Neural progenitor cell (in vitro differentiated cells): Measurements from ENCODE around the gene MYO1F. TPM values are rescaled to one million over a fixed set of nuclear protein-coding genes. Genes with fewer than 3 reads are reported as not detected.
"Not testable (repeated sequence)": the region's sequence is repeated elsewhere in the genome, so short reads cannot be mapped to it uniquely, and the experiment has no call there.

ENCODE experiments used
- DNase-seq: peaks from one replicate; pipeline ENCODE4 v3.0.0-alpha.2; 2016; ENCODE audit warnings: low spot score
- H2AFZ ChIP-seq: fragments of 200-600 bp; sonication (generic); replicated peaks from 2 replicates; pipeline ENCODE4 v1.6.1; 2016; ENCODE audit warnings: antibody characterized with exemption
- H3F3A ChIP-seq: fragments of 200-600 bp; sonication (generic); 2 replicates; pipeline ENCODE4 v1.6.1; 2016; ENCODE audit warnings: antibody characterized with exemption, low read depth
- H3K27ac ChIP-seq: fragments of 200-600 bp; sonication (generic); 2 replicates; pipeline ENCODE4 v1.5.1; 2016; ENCODE audit warnings: mild to moderate bottlenecking
- H3K27me3 ChIP-seq: fragments of 200-600 bp; sonication (generic); 2 replicates; pipeline ENCODE4 v1.6.1; 2016; ENCODE audit warnings: mild to moderate bottlenecking, moderate library complexity
- H3K36me3 ChIP-seq: fragments of 200-600 bp; sonication (generic); 2 replicates; pipeline ENCODE4 v1.5.1; 2016
- H3K4me1 ChIP-seq: fragments of 200-600 bp; sonication (generic); 2 replicates; pipeline ENCODE4 v1.6.1; 2016; ENCODE audit warnings: mixed run types
- H3K4me2 ChIP-seq: fragments of 200-600 bp; sonication (generic); 2 replicates; pipeline ENCODE4 v1.6.1; 2016
- H3K4me3 ChIP-seq: fragments of 200-600 bp; sonication (generic); 2 replicates; pipeline ENCODE4 v1.5.1; 2016
- H3K79me2 ChIP-seq: fragments of 200-600 bp; sonication (generic); 2 replicates; pipeline ENCODE4 v1.6.1; 2016; ENCODE audit warnings: low read depth
- H3K9ac ChIP-seq: fragments of 200-600 bp; sonication (generic); 2 replicates; pipeline ENCODE4 v1.6.1; 2016
- H3K9me3 ChIP-seq: fragments of 200-600 bp; sonication (generic); 2 replicates; pipeline ENCODE4 v1.5.1; 2016; ENCODE audit warnings: low read depth
- H4K20me1 ChIP-seq: fragments of 200-600 bp; sonication (generic); 2 replicates; pipeline ENCODE4 v1.6.1; 2016; ENCODE audit warnings: low read depth
- H3K27ac Mint-ChIP-seq: 3 replicates; pipeline ENCODE4 v1.8.0; 2021; ENCODE audit warnings: mixed read lengths
- H3K27me3 Mint-ChIP-seq: 2 replicates; pipeline ENCODE4 v1.8.0; 2022; ENCODE audit warnings: low read depth, mild to moderate bottlenecking, inconsistent platforms, moderate library complexity, mixed read lengths; ENCODE audit not compliant: insufficient read depth
- H3K36me3 Mint-ChIP-seq: 3 replicates; pipeline ENCODE4 v1.8.0; 2021; ENCODE audit warnings: mixed read lengths
- H3K4me1 Mint-ChIP-seq: 3 replicates; pipeline ENCODE4 v1.8.0; 2021; ENCODE audit warnings: mixed read lengths
- H3K4me3 Mint-ChIP-seq: 3 replicates; pipeline ENCODE4 v1.8.0; 2021; ENCODE audit warnings: mild to moderate bottlenecking, moderate library complexity, mixed read lengths
- H3K9me3 Mint-ChIP-seq: 3 replicates; pipeline ENCODE4 v1.8.0; 2020; ENCODE audit warnings: mixed read lengths
- CTCF ChIP-seq: fragments of 200-600 bp; sonication (generic); IDR thresholded peaks from 2 replicates; pipeline ENCODE4 v1.5.1; 2017; ENCODE audit warnings: antibody characterized with exemption, mild to moderate bottlenecking
- EZH2 ChIP-seq: fragments of 200-600 bp; sonication (generic); IDR thresholded peaks from 2 replicates; pipeline ENCODE4 v1.6.1; 2017; ENCODE audit warnings: antibody characterized with exemption, mild to moderate bottlenecking, moderate library complexity
- EZH2phosphoT487 ChIP-seq: fragments of 200-600 bp; sonication (generic); IDR thresholded peaks from 2 replicates; pipeline ENCODE4 v1.6.1; 2017; ENCODE audit warnings: antibody characterized with exemption
- total RNA-seq: library from RNA; depleted of rRNA; stranded (reverse); fragments of >200 nt; gene quantifications from 2 replicates; pipeline ENCODE4 v1.2.3, GENCODE V29; 2015; ENCODE audit warnings: low replicate concordance

MYO1F gene
- total RNA-seq, 1 donor from 2014 or later, result 0.15 TPM

DNA sequence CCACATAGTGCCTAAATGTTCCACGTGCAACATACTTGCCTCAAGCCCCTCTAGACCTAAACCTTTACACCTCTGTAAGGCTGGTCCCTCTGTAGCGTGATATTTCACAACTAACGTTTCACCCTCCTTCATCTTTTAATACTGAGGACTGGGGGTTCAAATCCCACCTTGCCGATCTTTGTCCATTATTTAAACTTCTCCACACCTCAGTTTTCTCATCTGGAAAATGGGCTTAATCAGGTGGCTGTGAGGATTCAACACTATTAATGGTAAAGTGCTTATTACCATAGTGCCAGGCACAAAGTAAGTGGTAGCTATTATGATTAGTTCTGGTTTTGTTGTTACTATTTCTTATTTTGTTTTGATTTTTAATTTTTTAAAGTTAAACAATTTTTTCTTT is 40.7 kb upstream of the MYO1F start:
- H3K4me1 ChIP-seq, result no peaks in the 10 kb centered on the region
- no peak for DNase-seq
- no peaks in the 10 kb centered on the region for H3K36me3 Mint-ChIP-seq
- no peaks in the 10 kb centered on the region for H3K9me3 Mint-ChIP-seq
- no peaks in the 10 kb centered on the region for H4K20me1 ChIP-seq
- no peak overlapping the region for H3K4me3 Mint-ChIP-seq
- no peaks in the 10 kb centered on the region for H3F3A ChIP-seq
- H3K79me2 ChIP-seq, result no peaks in the 10 kb centered on the region
- H3K27ac ChIP-seq, result no peak overlapping the region
- H3K4me2 ChIP-seq, result no peak overlapping the region
- H3K36me3 ChIP-seq, result no peaks in the 10 kb centered on the region
- H3K9me3 ChIP-seq, result no peaks in the 10 kb centered on the region
- no peak overlapping the region for H3K27ac Mint-ChIP-seq
- TF ChIP-seq EZH2 (no peak), CTCF (no peak), EZH2phosphoT487 (no peak)
- peaks cover 12% of the 10 kb centered on the region for H3K27me3 Mint-ChIP-seq
- H2AFZ ChIP-seq, result no peak overlapping the region
- peaks cover 3% of the 10 kb centered on the region for H3K4me1 Mint-ChIP-seq
- no peak overlapping the region for H3K9ac ChIP-seq
- no peaks in the 10 kb centered on the region for H3K27me3 ChIP-seq
- no peak overlapping the region for H3K4me3 ChIP-seq

- not testable (repeated sequence) for H3K27ac ChIP-seq, H3K4me3 Mint-ChIP-seq, H3K9me3 ChIP-seq, H3K79me2 ChIP-seq, H3K9ac ChIP-seq, DNase-seq, H3F3A ChIP-seq, H3K9me3 Mint-ChIP-seq, H3K4me1 Mint-ChIP-seq, H2AFZ ChIP-seq, H3K36me3 ChIP-seq, H3K4me3 ChIP-seq, H3K4me2 ChIP-seq, H3K36me3 Mint-ChIP-seq, H4K20me1 ChIP-seq, H3K4me1 ChIP-seq, H3K27me3 ChIP-seq
- Mint-ChIP-seq H3K27ac (peak overlapping the region; percentile 72), H3K27me3 (peaks cover 12% of the 10 kb centered on the region)
These were observed 40.1 kb upstream of the MYO1F start for GRCh38 chr19:8617325-8617724.

GRCh38 chr19:8616861-8617260 is 39.6 kb upstream of the MYO1F start:
- no peaks in the 10 kb centered on the region for H3K9me3 Mint-ChIP-seq
- Histone ChIP-seq H3K4me1 (no peaks in the 10 kb centered on the region), H3K9ac (no peak overlapping the region), H3K4me2 (no peak overlapping the region), H4K20me1 (no peaks in the 10 kb centered on the region), H3K27ac (no peak overlapping the region), H2AFZ (no peak overlapping the region), H3K9me3 (no peaks in the 10 kb centered on the region), H3F3A (peaks cover 4% of the 10 kb centered on the region), H3K79me2 (no peaks in the 10 kb centered on the region), H3K27me3 (no peaks in the 10 kb centered on the region), H3K4me3 (no peak overlapping the region), H3K36me3 (no peaks in the 10 kb centered on the region)
- H3K36me3 Mint-ChIP-seq, result no peaks in the 10 kb centered on the region
- H3K27me3 Mint-ChIP-seq, result peaks cover 12% of the 10 kb centered on the region
- no peak overlapping the region for H3K4me3 Mint-ChIP-seq
- TF ChIP-seq EZH2phosphoT487, result no peak
- TF ChIP-seq CTCF, result no peak
- no peak for TF ChIP-seq EZH2
- peak overlapping the region; percentile 72 for H3K27ac Mint-ChIP-seq
- no peak for DNase-seq
- H3K4me1 Mint-ChIP-seq, result peaks cover 11% of the 10 kb centered on the region

GRCh38 chr19:8615813-8616596 is 38.8 kb upstream of the MYO1F start:
- H3K9ac ChIP-seq, result no peak overlapping the region
- no peaks in the 10 kb centered on the region for H3K36me3 Mint-ChIP-seq
- peaks cover 10% of the 10 kb centered on the region for H3F3A ChIP-seq
- no peaks in the 10 kb centered on the region for H3K9me3 Mint-ChIP-seq
- H3K4me1 ChIP-seq, result no peaks in the 10 kb centered on the region
- no peak overlapping the region for H3K4me3 ChIP-seq
- H3K27me3 ChIP-seq, result no peaks in the 10 kb centered on the region
- no peaks in the 10 kb centered on the region for H3K79me2 ChIP-seq
- H3K4me2 ChIP-seq, result no peak overlapping the region
- no peaks in the 10 kb centered on the region for H4K20me1 ChIP-seq
- TF ChIP-seq CTCF (peak; percentile 99), EZH2 (no peak)
- H3K27ac Mint-ChIP-seq, result peak overlapping the region; percentile 86
- no peak overlapping the region for H3K27ac ChIP-seq
- no peaks in the 10 kb centered on the region for H3K36me3 ChIP-seq
- DNase-seq, result peak; percentile 66
- H3K4me1 Mint-ChIP-seq, result peaks cover 15% of the 10 kb centered on the region
- peak overlapping the region; percentile 46 for H3K4me3 Mint-ChIP-seq
- H2AFZ ChIP-seq, result no peak overlapping the region
- no peaks in the 10 kb centered on the region for H3K9me3 ChIP-seq
- H3K27me3 Mint-ChIP-seq, result peaks cover 14% of the 10 kb centered on the region
